DOHH2 (cell line): ENCODE measurements around the gene PPP1R14C.

Source experiments
- H3F3A ChIP-seq: fragments of 200-600 bp; sonication (generic), shearing (Covaris generic); 2 replicates; pipeline ENCODE4 v1.6.0; 2016; ENCODE audit warnings: antibody characterized with exemption, mild to moderate bottlenecking; ENCODE audit not compliant: control insufficient read depth, insufficient read depth
- H3K27ac ChIP-seq: fragments of 200-600 bp; sonication (generic); 2 replicates; pipeline ENCODE4 v1.5.1; 2014; ENCODE audit warnings: low read depth, mild to moderate bottlenecking, low read length, moderate library complexity
- H3K27me3 ChIP-seq: fragments of 200-600 bp; sonication (generic); 2 replicates; pipeline ENCODE4 v1.6.1; 2014; ENCODE audit warnings: mild to moderate bottlenecking, low read length, mixed read lengths; ENCODE audit not compliant: control insufficient read depth
- H3K36me3 ChIP-seq: fragments of 200-600 bp; sonication (generic); 2 replicates; pipeline ENCODE4 v1.6.1; 2014; ENCODE audit warnings: mild to moderate bottlenecking, low read length, moderate library complexity, mixed read lengths; ENCODE audit not compliant: control insufficient read depth
- H3K4me1 ChIP-seq: fragments of 200-600 bp; sonication (generic); 2 replicates; pipeline ENCODE4 v1.6.1; 2014; ENCODE audit warnings: mild to moderate bottlenecking, low read length, mixed read lengths; ENCODE audit not compliant: control insufficient read depth
- H3K4me2 ChIP-seq: fragments of 200-600 bp; sonication (generic); 2 replicates; pipeline ENCODE4 v1.6.0; 2014; ENCODE audit warnings: mild to moderate bottlenecking, low read length, moderate library complexity
- H3K4me3 ChIP-seq: fragments of 200-600 bp; sonication (generic); 2 replicates; pipeline ENCODE4 v1.5.1; 2014; ENCODE audit warnings: mild to moderate bottlenecking, low read length, mixed read lengths
- H3K79me2 ChIP-seq: fragments of 200-600 bp; sonication (generic); 2 replicates; pipeline ENCODE4 v1.6.1; 2014; ENCODE audit warnings: mild to moderate bottlenecking, low read length, mixed read lengths; ENCODE audit not compliant: control insufficient read depth
- H3K9me2 ChIP-seq: fragments of 200-600 bp; sonication (generic); replicated peaks from 2 replicates; pipeline ENCODE4 v1.6.1; 2014; ENCODE audit warnings: mild to moderate bottlenecking, low read length, mixed read lengths; ENCODE audit not compliant: control insufficient read depth
- H3K9me3 ChIP-seq: fragments of 200-600 bp; sonication (generic); 2 replicates; pipeline ENCODE4 v1.6.1; 2014; ENCODE audit warnings: antibody characterized with exemption, low read length, mixed read lengths; ENCODE audit not compliant: control insufficient read depth, insufficient read depth
- H4K20me1 ChIP-seq: fragments of 200-600 bp; sonication (generic); 2 replicates; pipeline ENCODE4 v1.6.0; 2014; ENCODE audit warnings: low read depth, mild to moderate bottlenecking, antibody characterized with exemption, low read length, moderate library complexity; ENCODE audit not compliant: control insufficient read depth, insufficient read depth
- CTCF ChIP-seq: fragments of 200-600 bp; sonication (generic); IDR thresholded peaks from one replicate; pipeline ENCODE4 v1.5.1; 2014; ENCODE audit warnings: antibody characterized with exemption, mild to moderate bottlenecking, low read depth, low read length; ENCODE audit not compliant: poor library complexity, severe bottlenecking
- EZH2phosphoT487 ChIP-seq: fragments of 200-600 bp; sonication (generic); IDR thresholded peaks from 2 replicates; pipeline ENCODE4 v1.6.1; 2017; ENCODE audit warnings: borderline replicate concordance, mild to moderate bottlenecking, antibody characterized with exemption, low read length, moderate library complexity, mixed read lengths

PPP1R14C gene

GRCh38 chr6:150252714-150253444 is 110.0 kb downstream of the PPP1R14C start:
- H3K4me3 ChIP-seq = no peak overlapping the region
- no peaks in the 10 kb centered on the region for H3K36me3 ChIP-seq
- no peaks in the 10 kb centered on the region for H3K4me1 ChIP-seq
- no peaks in the 10 kb centered on the region for H3K9me2 ChIP-seq
- no peaks in the 10 kb centered on the region for H3K79me2 ChIP-seq
- H4K20me1 ChIP-seq = no peaks in the 10 kb centered on the region
- peaks cover 31% of the 10 kb centered on the region for H3K27me3 ChIP-seq
- no peak overlapping the region for H3K27ac ChIP-seq
- no peaks in the 10 kb centered on the region for H3K9me3 ChIP-seq
- TF ChIP-seq CTCF (no peak), EZH2phosphoT487 (no peak)
- H3K4me2 ChIP-seq = no peak overlapping the region
- no peaks in the 10 kb centered on the region for H3F3A ChIP-seq

- H3K4me1 ChIP-seq = no peaks in the 10 kb centered on the region
- no peak overlapping the region for H3K27ac ChIP-seq
- peaks cover 31% of the 10 kb centered on the region for H3K27me3 ChIP-seq
- no peaks in the 10 kb centered on the region for H3F3A ChIP-seq
- H3K4me2 ChIP-seq = no peak overlapping the region
- H3K36me3 ChIP-seq = no peaks in the 10 kb centered on the region
- H4K20me1 ChIP-seq = no peaks in the 10 kb centered on the region
- H3K9me3 ChIP-seq = no peaks in the 10 kb centered on the region
- H3K79me2 ChIP-seq = no peaks in the 10 kb centered on the region
- H3K9me2 ChIP-seq = no peaks in the 10 kb centered on the region
- TF ChIP-seq CTCF (no peak), EZH2phosphoT487 (no peak)
- no peak overlapping the region for H3K4me3 ChIP-seq
Measured at GRCh38 chr6:150253489-150253888, 110.6 kb downstream of the PPP1R14C start.

GRCh38 chr6:150254770-150255169 is 111.9 kb downstream of the PPP1R14C start:
- Histone ChIP-seq H3K9me2 (no peaks in the 10 kb centered on the region), H3K36me3 (no peaks in the 10 kb centered on the region), H4K20me1 (no peaks in the 10 kb centered on the region), H3F3A (no peaks in the 10 kb centered on the region), H3K4me1 (no peaks in the 10 kb centered on the region), H3K4me3 (no peak overlapping the region), H3K4me2 (no peak overlapping the region), H3K79me2 (no peaks in the 10 kb centered on the region), H3K27me3 (peaks cover 38% of the 10 kb centered on the region), H3K9me3 (no peaks in the 10 kb centered on the region), H3K27ac (no peak overlapping the region)
- TF ChIP-seq EZH2phosphoT487 = no peak
- TF ChIP-seq CTCF = no peak
